GM18858 (cell line): ENCODE data around the gene C8B.

ENCODE experiments used
- ATAC-seq: cut with Tn5 transposase; IDR thresholded peaks from one replicate; pipeline ENCODE4 v1.9.1; 2021; ENCODE audit not compliant: unreplicated experiment

The C8B gene

DNA sequence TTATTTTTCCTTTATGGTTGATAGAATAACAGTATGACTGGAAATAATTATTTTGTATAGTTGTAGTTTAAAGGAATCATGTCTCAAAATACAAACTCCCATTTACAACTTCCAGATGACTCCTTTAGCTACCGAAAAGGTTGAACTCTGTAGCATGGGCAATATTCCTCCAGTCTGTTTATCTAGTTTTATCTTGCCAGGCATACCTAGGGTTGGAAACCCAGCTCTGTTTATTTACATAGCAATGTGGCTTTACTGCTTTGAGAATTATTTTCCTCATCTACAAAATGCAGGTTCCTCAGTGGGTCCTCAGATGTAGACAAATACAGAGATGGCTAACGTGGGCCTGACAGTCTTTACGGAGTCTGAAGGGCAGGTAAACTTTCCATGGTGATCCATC lies 60.1 kb downstream of the C8B start:
- ATAC-seq, result no peak

- no peak for ATAC-seq
Measured at GRCh38 chr1:56904663-56905397, 61.0 kb downstream of the C8B start.

DNA sequence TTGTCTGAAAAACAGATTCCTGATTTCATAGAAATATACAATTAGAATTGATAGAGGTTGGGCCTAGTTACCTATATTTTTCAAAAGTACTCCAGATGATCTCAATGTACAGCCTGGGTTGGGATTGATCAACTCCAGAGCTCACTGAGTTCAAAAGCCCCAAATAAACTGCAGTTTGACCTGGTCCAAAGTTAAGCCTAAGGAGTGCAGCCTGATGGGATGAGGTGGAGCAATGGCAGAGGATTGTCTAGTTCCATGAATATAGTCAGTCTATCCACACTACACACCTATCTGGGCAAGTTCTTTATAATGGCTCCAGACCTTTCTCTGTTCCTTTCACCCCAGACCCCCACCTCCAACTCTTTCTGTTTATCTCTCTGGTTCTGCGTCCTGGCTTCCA lies 62.0 kb downstream of the C8B start:
- no peak for ATAC-seq

DNA sequence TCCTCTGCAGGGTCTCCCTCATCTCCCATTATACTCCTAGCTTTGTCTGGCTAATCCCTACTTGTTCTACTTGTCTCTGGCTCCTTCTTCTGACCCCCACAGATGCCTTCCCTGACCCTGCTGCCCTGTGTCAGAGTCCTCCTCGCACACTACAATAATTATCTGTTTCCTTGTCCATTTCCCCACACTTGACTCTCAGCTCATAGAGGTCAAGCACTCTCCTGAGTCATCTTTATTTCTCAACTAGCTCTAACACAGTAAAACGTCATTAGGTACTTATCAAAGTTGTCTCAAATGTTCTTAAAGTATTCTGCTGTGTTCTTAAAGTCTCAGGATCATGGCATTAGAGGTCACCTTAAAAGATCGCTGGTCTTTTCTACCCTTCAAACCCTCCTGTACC lies 64.1 kb downstream of the C8B start:
- no peak for ATAC-seq

DNA sequence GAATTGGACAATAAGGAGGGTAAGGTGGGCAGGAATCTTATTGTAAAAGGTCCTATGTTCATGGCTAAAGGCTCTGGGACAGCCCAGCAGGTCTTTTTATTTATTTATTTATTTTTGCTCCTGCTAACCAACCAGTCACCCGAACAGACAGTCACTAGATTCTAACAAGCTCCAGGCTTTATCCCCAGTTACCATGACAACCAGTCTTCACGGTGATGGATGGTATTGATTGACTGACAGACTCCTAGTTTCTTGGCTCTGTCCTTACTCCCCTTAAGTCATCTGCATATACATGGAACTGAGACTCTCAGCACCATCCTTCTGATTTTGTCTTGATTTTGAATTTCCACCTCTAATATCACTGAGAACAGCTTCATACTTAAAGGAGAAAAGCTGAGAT lies 66.9 kb downstream of the C8B start:
- no peak for ATAC-seq

- no peak for ATAC-seq
Measured at GRCh38 chr1:56898005-56898373, 67.8 kb downstream of the C8B start.

GRCh38 chr1:56897150-56898004 lies 68.4 kb downstream of the C8B start:
- ATAC-seq, result no peak

GRCh38 chr1:56894014-56894413 lies 71.8 kb downstream of the C8B start:
- ATAC-seq, result no peak

- ATAC-seq, result no peak
Measured at GRCh38 chr1:56890229-56890628, 75.6 kb downstream of the C8B start.

GRCh38 chr1:56881417-56881816 lies 84.4 kb downstream of the C8B start:
- no peak for ATAC-seq

- no peak for ATAC-seq
Measured at GRCh38 chr1:56880774-56881173, 85.0 kb downstream of the C8B start.
